ENCODE measurements around the gene HSF5. TPM values are rescaled to one million over a fixed set of nuclear protein-coding genes. Genes with fewer than 3 reads are reported as not detected.

The HSF5 gene
- total and polyA plus RNA-seq, 4 donors = 0.09 to 0.17 TPM; not detected in 2

DNA sequence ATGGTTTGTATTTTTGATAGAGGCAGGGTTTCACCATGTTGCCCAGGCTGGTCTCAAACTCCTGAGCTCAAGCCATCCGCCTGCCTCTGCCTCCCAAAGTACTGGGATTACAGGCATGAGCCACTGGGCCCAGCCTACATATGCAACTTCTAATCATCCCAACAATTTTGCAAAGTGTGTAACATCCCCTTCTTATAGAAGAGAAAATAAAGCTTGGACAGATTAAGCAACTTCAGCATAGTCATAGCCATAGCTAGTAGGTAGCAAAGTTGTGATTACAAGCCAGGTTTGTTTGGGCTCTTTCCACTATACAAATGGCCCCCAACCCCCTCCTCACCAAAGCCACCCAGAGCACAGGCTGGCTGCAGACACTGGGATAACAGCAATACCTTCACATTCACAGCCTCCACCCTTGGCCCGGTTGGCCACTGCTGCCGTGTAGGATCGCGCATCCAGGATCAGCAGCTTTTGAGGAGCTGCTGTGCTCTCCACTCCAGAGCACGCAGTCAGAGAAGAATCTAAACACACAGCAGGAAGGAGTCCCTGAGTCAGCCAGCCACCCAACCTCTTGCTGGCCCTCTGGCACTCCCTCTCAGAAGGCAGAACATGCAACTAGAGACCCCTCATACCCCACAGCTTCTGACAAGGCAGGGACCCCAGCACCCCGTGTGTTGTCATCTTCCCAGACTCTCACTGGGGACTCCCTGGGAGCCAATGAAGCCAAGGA lies 18.3 kb upstream of the HSF5 start:
- H3K4me1 ChIP-seq (ENCODE audit: control insufficient read depth in 4 of 4, insufficient read depth in 4 of 4, low read length in 3 of 4) = peaks cover 4 to 35% (median 16%) of the 10 kb centered on the region in 4 donors
- H3K36me3 ChIP-seq (ENCODE audit: control insufficient read depth in 4 of 4, insufficient read depth in 3 of 4, low read depth in 1 of 4, low read length in 3 of 4) = peaks cover 24 to 70% (median 64%) of the 10 kb centered on the region in 4 donors
- TF ChIP-seq ZBTB33 (IDR thresholded peaks at IDR 0.05) (no peak), EGR1 (IDR thresholded peaks at IDR 0.05; ENCODE audit: low read depth in 2 of 2) (no peak)
- TF ChIP-seq, protein P1, sequence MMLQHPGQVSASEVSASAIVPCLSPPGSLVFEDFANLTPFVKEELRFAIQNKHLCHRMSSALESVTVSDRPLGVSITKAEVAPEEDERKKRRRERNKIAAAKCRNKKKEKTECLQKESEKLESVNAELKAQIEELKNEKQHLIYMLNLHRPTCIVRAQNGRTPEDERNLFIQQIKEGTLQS (IDR thresholded peaks at IDR 0.05) = no peak
- H3K9me3 ChIP-seq (ENCODE audit: control insufficient read depth in 4 of 4, low read length in 3 of 4) = no peaks in the 10 kb centered on the region
- WGBS = 92% methylated on average over 7 of the region's 7 CpGs
- no peak overlapping the region for H3K4me3 ChIP-seq (ENCODE audit: low read depth in 1 of 3, low read length in 3 of 3)
- H3K27me3 ChIP-seq (ENCODE audit: control insufficient read depth in 4 of 4, insufficient read depth in 4 of 4, low read length in 3 of 4) = no peaks in the 10 kb centered on the region
- DNase-seq (ENCODE audit: low spot score) = no peak
- H3K27ac ChIP-seq (ENCODE audit: low read depth in 1 of 2, low read length in 2 of 2) = peak overlapping the region; percentile 71 to 94
- H3K9ac ChIP-seq (ENCODE audit: low read depth in 1 of 2, low read length in 2 of 2) = no peak overlapping the region

- Histone ChIP-seq H3K9me3 (ENCODE audit: control insufficient read depth in 4 of 4, low read length in 3 of 4) (no peaks in the 10 kb centered on the region), H3K36me3 (ENCODE audit: control insufficient read depth in 4 of 4, insufficient read depth in 3 of 4, low read depth in 1 of 4, low read length in 3 of 4) (peaks cover 23 to 62% (median 54%) of the 10 kb centered on the region in 4 donors), H3K4me3 (ENCODE audit: low read depth in 1 of 3, low read length in 3 of 3) (no peak overlapping the region), H3K27ac (ENCODE audit: low read depth in 1 of 2, low read length in 2 of 2) (peak overlapping the region in 1 of 2 donors; percentile 23), H3K9ac (ENCODE audit: low read depth in 1 of 2, low read length in 2 of 2) (no peak overlapping the region), H3K4me1 (ENCODE audit: control insufficient read depth in 4 of 4, insufficient read depth in 4 of 4, low read length in 3 of 4) (peaks cover 4 to 26% (median 16%) of the 10 kb centered on the region in 4 donors), H3K27me3 (ENCODE audit: control insufficient read depth in 4 of 4, insufficient read depth in 4 of 4, low read length in 3 of 4) (no peaks in the 10 kb centered on the region)
- no peak for TF ChIP-seq TAF1 (conservative IDR thresholded peaks at IDR 0.05)
- TF ChIP-seq, protein P2, sequence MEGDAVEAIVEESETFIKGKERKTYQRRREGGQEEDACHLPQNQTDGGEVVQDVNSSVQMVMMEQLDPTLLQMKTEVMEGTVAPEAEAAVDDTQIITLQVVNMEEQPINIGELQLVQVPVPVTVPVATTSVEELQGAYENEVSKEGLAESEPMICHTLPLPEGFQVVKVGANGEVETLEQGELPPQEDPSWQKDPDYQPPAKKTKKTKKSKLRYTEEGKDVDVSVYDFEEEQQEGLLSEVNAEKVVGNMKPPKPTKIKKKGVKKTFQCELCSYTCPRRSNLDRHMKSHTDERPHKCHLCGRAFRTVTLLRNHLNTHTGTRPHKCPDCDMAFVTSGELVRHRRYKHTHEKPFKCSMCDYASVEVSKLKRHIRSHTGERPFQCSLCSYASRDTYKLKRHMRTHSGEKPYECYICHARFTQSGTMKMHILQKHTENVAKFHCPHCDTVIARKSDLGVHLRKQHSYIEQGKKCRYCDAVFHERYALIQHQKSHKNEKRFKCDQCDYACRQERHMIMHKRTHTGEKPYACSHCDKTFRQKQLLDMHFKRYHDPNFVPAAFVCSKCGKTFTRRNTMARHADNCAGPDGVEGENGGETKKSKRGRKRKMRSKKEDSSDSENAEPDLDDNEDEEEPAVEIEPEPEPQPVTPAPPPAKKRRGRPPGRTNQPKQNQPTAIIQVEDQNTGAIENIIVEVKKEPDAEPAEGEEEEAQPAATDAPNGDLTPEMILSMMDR (IDR thresholded peaks at IDR 0.05; ENCODE audit: low read depth, low read length, missing input control) = no peak
- TF ChIP-seq ZBTB33 (IDR thresholded peaks at IDR 0.05) = no peak
- TF ChIP-seq REST (IDR thresholded peaks at IDR 0.05) = no peak
- no peak for TF ChIP-seq RXRA (IDR thresholded peaks at IDR 0.05)
- TF ChIP-seq, protein P1 (IDR thresholded peaks at IDR 0.05) = no peak
- TF ChIP-seq JUND (IDR thresholded peaks at IDR 0.05) = no peak
- no peak for TF ChIP-seq EGR1 (IDR thresholded peaks at IDR 0.05; ENCODE audit: low read depth in 2 of 2)
- DNase-seq (ENCODE audit: low spot score) = no peak
- 89% methylated on average over 11 of the region's 11 CpGs for WGBS
These were observed 16.7 kb upstream of the HSF5 start for GRCh38 chr17:58504826-58505351.

Measured in liver (tissue), 9 donors.